ENCODE measurements around the gene FAM43B. TPM values are rescaled to one million over a fixed set of nuclear protein-coding genes. Genes with fewer than 3 reads are reported as not detected.

The FAM43B gene
- total RNA-seq, 1 experiment from 2014 or later, result 2.9 TPM

- TF ChIP-seq ATF1 (CRISPR knock-in tag; IDR thresholded peaks at IDR 0.05), result no peak
- no peak for TF ChIP-seq ZNF263 (CRISPR knock-in tag; IDR thresholded peaks at IDR 0.05; ENCODE audit: low read depth)
- TF ChIP-seq, protein P1, sequence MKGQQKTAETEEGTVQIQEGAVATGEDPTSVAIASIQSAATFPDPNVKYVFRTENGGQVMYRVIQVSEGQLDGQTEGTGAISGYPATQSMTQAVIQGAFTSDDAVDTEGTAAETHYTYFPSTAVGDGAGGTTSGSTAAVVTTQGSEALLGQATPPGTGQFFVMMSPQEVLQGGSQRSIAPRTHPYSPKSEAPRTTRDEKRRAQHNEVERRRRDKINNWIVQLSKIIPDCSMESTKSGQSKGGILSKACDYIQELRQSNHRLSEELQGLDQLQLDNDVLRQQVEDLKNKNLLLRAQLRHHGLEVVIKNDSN (CRISPR knock-in tag; IDR thresholded peaks at IDR 0.05), result no peak
- no peak for TF ChIP-seq ZNF219 (CRISPR knock-in tag; IDR thresholded peaks at IDR 0.05; ENCODE audit: borderline replicate concordance)
- TF ChIP-seq SOX15 (CRISPR knock-in tag; IDR thresholded peaks at IDR 0.05), result no peak
- no peak for TF ChIP-seq ZBTB21 (CRISPR knock-in tag; IDR thresholded peaks at IDR 0.05; ENCODE audit: borderline replicate concordance)
- no peak for TF ChIP-seq JAZF1 (CRISPR knock-in tag; IDR thresholded peaks at IDR 0.05)
- TF ChIP-seq ZNF425 (CRISPR knock-in tag; conservative IDR thresholded peaks at IDR 0.05), result no peak
Observed at GRCh38 chr1:20596106-20596505, 43.7 kb downstream of the FAM43B start (continued).

DNA sequence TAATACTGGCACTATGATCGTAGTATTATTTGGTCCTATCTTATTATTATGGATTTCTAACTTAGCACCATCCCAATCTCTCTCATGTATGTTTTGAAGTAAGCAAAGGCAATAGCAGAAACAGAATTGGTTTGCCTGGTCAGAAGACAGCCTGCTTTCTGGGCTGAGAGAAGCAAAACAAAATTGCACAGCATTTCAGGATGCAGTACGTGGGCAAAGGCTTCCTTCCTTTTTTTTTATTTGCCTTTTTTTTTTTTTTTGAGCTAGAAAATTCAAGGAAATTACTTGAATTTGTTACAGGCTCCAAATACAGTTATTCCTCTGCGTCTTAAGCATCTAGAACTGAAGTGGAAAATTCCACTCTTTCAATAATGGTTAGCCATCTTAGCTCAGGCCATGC, 45.3 kb downstream of the FAM43B start:
- Mint-ChIP-seq H3K27ac (no peak overlapping the region), H3K4me3 (no peak overlapping the region), H3K9me3 (peaks cover 6% of the 10 kb centered on the region), H3K4me1 (peaks cover 12% of the 10 kb centered on the region), H3K36me3 (no peaks in the 10 kb centered on the region), H3K27me3 (ENCODE audit: low read depth) (no peaks in the 10 kb centered on the region; the same call in 1 of the 2 replicates)
- ChIA-PET CTCF (interaction anchor here (0.6 kb wide), 2 partner anchors 36 to 673 kb away, joined by 3 read pairs; no protein-coding TSS in a partner anchor), POLR2A (no interaction called here)
- no peak for ATAC-seq
- TF ChIP-seq ZNF671 (CRISPR knock-in tag; IDR thresholded peaks at IDR 0.05) (no peak), CREB1 (CRISPR knock-in tag; IDR thresholded peaks at IDR 0.05) (no peak), PRRX2 (CRISPR knock-in tag; IDR thresholded peaks at IDR 0.05) (no peak), GABPB1 (CRISPR knock-in tag; IDR thresholded peaks at IDR 0.05) (no peak), TEAD1 (CRISPR knock-in tag; IDR thresholded peaks at IDR 0.05) (no peak)
- TF ChIP-seq, protein P1 (CRISPR knock-in tag; IDR thresholded peaks at IDR 0.05), result no peak
- DNase-seq (ENCODE audit: low spot score), result no peak

GRCh38 chr1:20600156-20600555, 47.8 kb downstream of the FAM43B start:
- H3K4me1 Mint-ChIP-seq, result peaks cover 7% of the 10 kb centered on the region
- CTCF ChIA-PET, result interaction anchor here (1.1 kb wide), 1 partner anchor 25 kb away, joined by 4 read pairs; no protein-coding TSS in a partner anchor
- no peak overlapping the region for H3K4me3 Mint-ChIP-seq
- POLR2A ChIA-PET, result interaction anchor here (0.7 kb wide), 1 partner anchor 117 kb away, joined by 5 read pairs; no protein-coding TSS in a partner anchor
- peaks cover 3% of the 10 kb centered on the region for H3K36me3 Mint-ChIP-seq
- H3K9me3 Mint-ChIP-seq, result peaks cover 14% of the 10 kb centered on the region
- no peaks in the 10 kb centered on the region for H3K27me3 Mint-ChIP-seq (ENCODE audit: low read depth)
- DNase-seq (ENCODE audit: low spot score), result no peak
- no peak for ATAC-seq
- no peak overlapping the region for H3K27ac Mint-ChIP-seq
- TF ChIP-seq FOXK1 (CRISPR knock-in tag; IDR thresholded peaks at IDR 0.05) (no peak), ZNF396 (CRISPR knock-in tag; IDR thresholded peaks at IDR 0.05; ENCODE audit: borderline replicate concordance) (no peak), ZNF219 (CRISPR knock-in tag; IDR thresholded peaks at IDR 0.05; ENCODE audit: borderline replicate concordance) (no peak), ZNF317 (CRISPR knock-in tag; IDR thresholded peaks at IDR 0.05; ENCODE audit: borderline replicate concordance, low read depth) (no peak), FOXP1 (CRISPR knock-in tag; IDR thresholded peaks at IDR 0.05; ENCODE audit: borderline replicate concordance) (no peak), ZNF416 (CRISPR knock-in tag; IDR thresholded peaks at IDR 0.05) (no peak), GTF2I (CRISPR knock-in tag; conservative IDR thresholded peaks at IDR 0.05) (no peak), ZNF263 (CRISPR knock-in tag; IDR thresholded peaks at IDR 0.05; ENCODE audit: low read depth) (no peak), ZNF121 (CRISPR knock-in tag; IDR thresholded peaks at IDR 0.05) (no peak), ATF1 (CRISPR knock-in tag; IDR thresholded peaks at IDR 0.05) (no peak), MLX (CRISPR knock-in tag; IDR thresholded peaks at IDR 0.05) (no peak)
- TF ChIP-seq, protein P2, sequence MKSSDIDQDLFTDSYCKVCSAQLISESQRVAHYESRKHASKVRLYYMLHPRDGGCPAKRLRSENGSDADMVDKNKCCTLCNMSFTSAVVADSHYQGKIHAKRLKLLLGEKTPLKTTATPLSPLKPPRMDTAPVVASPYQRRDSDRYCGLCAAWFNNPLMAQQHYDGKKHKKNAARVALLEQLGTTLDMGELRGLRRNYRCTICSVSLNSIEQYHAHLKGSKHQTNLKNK (CRISPR knock-in tag; IDR thresholded peaks at IDR 0.05), result no peak
- TF ChIP-seq, protein P3, sequence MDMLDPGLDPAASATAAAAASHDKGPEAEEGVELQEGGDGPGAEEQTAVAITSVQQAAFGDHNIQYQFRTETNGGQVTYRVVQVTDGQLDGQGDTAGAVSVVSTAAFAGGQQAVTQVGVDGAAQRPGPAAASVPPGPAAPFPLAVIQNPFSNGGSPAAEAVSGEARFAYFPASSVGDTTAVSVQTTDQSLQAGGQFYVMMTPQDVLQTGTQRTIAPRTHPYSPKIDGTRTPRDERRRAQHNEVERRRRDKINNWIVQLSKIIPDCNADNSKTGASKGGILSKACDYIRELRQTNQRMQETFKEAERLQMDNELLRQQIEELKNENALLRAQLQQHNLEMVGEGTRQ (CRISPR knock-in tag; IDR thresholded peaks at IDR 0.05), result no peak
- TF ChIP-seq, protein P4, sequence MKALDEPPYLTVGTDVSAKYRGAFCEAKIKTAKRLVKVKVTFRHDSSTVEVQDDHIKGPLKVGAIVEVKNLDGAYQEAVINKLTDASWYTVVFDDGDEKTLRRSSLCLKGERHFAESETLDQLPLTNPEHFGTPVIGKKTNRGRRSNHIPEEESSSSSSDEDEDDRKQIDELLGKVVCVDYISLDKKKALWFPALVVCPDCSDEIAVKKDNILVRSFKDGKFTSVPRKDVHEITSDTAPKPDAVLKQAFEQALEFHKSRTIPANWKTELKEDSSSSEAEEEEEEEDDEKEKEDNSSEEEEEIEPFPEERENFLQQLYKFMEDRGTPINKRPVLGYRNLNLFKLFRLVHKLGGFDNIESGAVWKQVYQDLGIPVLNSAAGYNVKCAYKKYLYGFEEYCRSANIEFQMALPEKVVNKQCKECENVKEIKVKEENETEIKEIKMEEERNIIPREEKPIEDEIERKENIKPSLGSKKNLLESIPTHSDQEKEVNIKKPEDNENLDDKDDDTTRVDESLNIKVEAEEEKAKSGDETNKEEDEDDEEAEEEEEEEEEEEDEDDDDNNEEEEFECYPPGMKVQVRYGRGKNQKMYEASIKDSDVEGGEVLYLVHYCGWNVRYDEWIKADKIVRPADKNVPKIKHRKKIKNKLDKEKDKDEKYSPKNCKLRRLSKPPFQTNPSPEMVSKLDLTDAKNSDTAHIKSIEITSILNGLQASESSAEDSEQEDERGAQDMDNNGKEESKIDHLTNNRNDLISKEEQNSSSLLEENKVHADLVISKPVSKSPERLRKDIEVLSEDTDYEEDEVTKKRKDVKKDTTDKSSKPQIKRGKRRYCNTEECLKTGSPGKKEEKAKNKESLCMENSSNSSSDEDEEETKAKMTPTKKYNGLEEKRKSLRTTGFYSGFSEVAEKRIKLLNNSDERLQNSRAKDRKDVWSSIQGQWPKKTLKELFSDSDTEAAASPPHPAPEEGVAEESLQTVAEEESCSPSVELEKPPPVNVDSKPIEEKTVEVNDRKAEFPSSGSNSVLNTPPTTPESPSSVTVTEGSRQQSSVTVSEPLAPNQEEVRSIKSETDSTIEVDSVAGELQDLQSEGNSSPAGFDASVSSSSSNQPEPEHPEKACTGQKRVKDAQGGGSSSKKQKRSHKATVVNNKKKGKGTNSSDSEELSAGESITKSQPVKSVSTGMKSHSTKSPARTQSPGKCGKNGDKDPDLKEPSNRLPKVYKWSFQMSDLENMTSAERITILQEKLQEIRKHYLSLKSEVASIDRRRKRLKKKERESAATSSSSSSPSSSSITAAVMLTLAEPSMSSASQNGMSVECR (CRISPR knock-in tag; IDR thresholded peaks at IDR 0.05; ENCODE audit: borderline replicate concordance), result no peak

Measured in WTC11 (cell line).